Neural cell (in vitro differentiated cells): Measurements from ENCODE around the gene CHST13. TPM values are rescaled to one million over a fixed set of nuclear protein-coding genes. Genes with fewer than 3 reads are reported as not detected.

Experiments used
- H2AFZ ChIP-seq: fragments of 200-600, 300-800 bp; sonication (generic), shearing (Covaris generic); 2 replicates; pipeline ENCODE4 v1.6.0; 2014; ENCODE audit warnings: low read depth, mild to moderate bottlenecking, antibody characterized with exemption, low read length, moderate library complexity
- H3F3A ChIP-seq: fragments of 200-600 bp; shearing (Covaris generic); 2 replicates; pipeline ENCODE4 v1.6.1; 2016; ENCODE audit warnings: mild to moderate bottlenecking, moderate library complexity, mixed read lengths, antibody characterized with exemption, low read length; ENCODE audit not compliant: insufficient read depth, poor library complexity, severe bottlenecking
- H3K27ac ChIP-seq: fragments of 200-600, 300-800 bp; sonication (generic), shearing (Covaris generic); 2 replicates; pipeline ENCODE4 v1.5.1; 2014; ENCODE audit warnings: mild to moderate bottlenecking, low read length, moderate library complexity
- H3K27me3 ChIP-seq: fragments of 300-800, 200-600 bp; sonication (generic), shearing (Covaris generic); 2 replicates; pipeline ENCODE4 v1.6.0; 2014; ENCODE audit warnings: mild to moderate bottlenecking, low read depth, low read length, moderate library complexity; ENCODE audit not compliant: insufficient read depth
- H3K36me3 ChIP-seq: fragments of 300-800, 200-600 bp; sonication (generic), shearing (Covaris generic); 2 replicates; pipeline ENCODE4 v1.5.1; 2014; ENCODE audit warnings: mild to moderate bottlenecking, antibody characterized with exemption, low read length, moderate library complexity; ENCODE audit not compliant: insufficient read depth
- H3K4me2 ChIP-seq: fragments of 300-800, 200-600 bp; sonication (generic), shearing (Covaris generic); 2 replicates; pipeline ENCODE4 v1.6.0; 2014; ENCODE audit warnings: mild to moderate bottlenecking, low read length
- H3K4me3 ChIP-seq: fragments of 300-800, 200-600 bp; sonication (generic), shearing (Covaris generic); 2 replicates; pipeline ENCODE4 v1.5.1; 2014; ENCODE audit warnings: mild to moderate bottlenecking, low read length, moderate library complexity
- H3K79me2 ChIP-seq: fragments of 200-600 bp; shearing (Covaris generic); replicated peaks from 2 replicates; pipeline ENCODE4 v1.6.0; 2014; ENCODE audit warnings: mild to moderate bottlenecking, low read length, moderate library complexity; ENCODE audit not compliant: insufficient read depth
- H3K9ac ChIP-seq: fragments of 300-800, 200-600 bp; sonication (generic), shearing (Covaris generic); 2 replicates; pipeline ENCODE4 v1.6.1; 2016; ENCODE audit warnings: mild to moderate bottlenecking, low read length, mixed read lengths
- H3K9me2 ChIP-seq: fragments of 200-600 bp; shearing (Covaris generic); 2 replicates; pipeline ENCODE4 v1.6.1; 2016; ENCODE audit warnings: mild to moderate bottlenecking, low read length, mixed read lengths; ENCODE audit not compliant: insufficient read depth
- H3K9me3 ChIP-seq: fragments of 200-600, 300-800 bp; sonication (generic), shearing (Covaris generic); 2 replicates; pipeline ENCODE4 v1.6.1; 2016; ENCODE audit warnings: mild to moderate bottlenecking, mixed run types, low read length, moderate library complexity, mixed read lengths
- H4K20me1 ChIP-seq: fragments of 200-600 bp; shearing (Covaris generic); 2 replicates; pipeline ENCODE4 v1.6.1; 2016; ENCODE audit warnings: mild to moderate bottlenecking, mixed run types; ENCODE audit not compliant: insufficient read depth
- EP300 ChIP-seq: fragments of 450-650 bp; conservative IDR thresholded peaks from 2 replicates; pipeline ENCODE4 v1.6.1; 2014; ENCODE audit warnings: antibody characterized with exemption, mild to moderate bottlenecking, moderate library complexity; ENCODE audit not compliant: poor library complexity, severe bottlenecking
- EZH2 ChIP-seq: fragments of 200-600, 300-800 bp; shearing (Covaris generic), sonication (generic); IDR thresholded peaks from 2 replicates; pipeline ENCODE4 v1.6.1; 2014; ENCODE audit warnings: antibody characterized with exemption, low read length, borderline replicate concordance, mild to moderate bottlenecking; ENCODE audit not compliant: insufficient read depth, poor library complexity, severe bottlenecking
- MXI1 ChIP-seq: fragments of 450-650 bp; conservative IDR thresholded peaks from 2 replicates; pipeline ENCODE4 v1.6.1; 2014; ENCODE audit warnings: antibody characterized with exemption, mild to moderate bottlenecking; ENCODE audit not compliant: poor library complexity, severe bottlenecking
- POLR2AphosphoS5 ChIP-seq: IDR thresholded peaks from 2 replicates; pipeline ENCODE4 v1.6.1; 2012
- RAD21 ChIP-seq: fragments of 450-650 bp; conservative IDR thresholded peaks from 2 replicates; pipeline ENCODE4 v1.6.1; 2014; ENCODE audit warnings: antibody characterized with exemption, mild to moderate bottlenecking, moderate library complexity
- SMC3 ChIP-seq: fragments of 450-650 bp; conservative IDR thresholded peaks from 2 replicates; pipeline ENCODE4 v1.6.1; 2014; ENCODE audit warnings: antibody characterized with exemption, mild to moderate bottlenecking, moderate library complexity; ENCODE audit not compliant: poor library complexity
- TAF1 ChIP-seq: IDR thresholded peaks from 2 replicates; pipeline ENCODE4 v1.6.1; 2012; ENCODE audit warnings: low read depth
- polyA plus RNA-seq: library from polyadenylated mRNA; depleted of rRNA; stranded (reverse); fragments of >200 nt; gene quantifications from 2 replicates; pipeline ENCODE4 v1.2.3, GENCODE V29; 2014
- TF ChIP-seq, protein P1 (sequence below): fragments of 450-650 bp; IDR thresholded peaks from 2 replicates; pipeline ENCODE4 v1.5.1; 2014; ENCODE audit warnings: antibody characterized with exemption, mild to moderate bottlenecking, moderate library complexity; ENCODE audit not compliant: poor library complexity, severe bottlenecking
- TF ChIP-seq, protein P2 (sequence below): IDR thresholded peaks from 2 replicates; pipeline ENCODE4 v1.6.1; 2012; ENCODE audit warnings: borderline replicate concordance

Gene CHST13
- polyA plus RNA-seq, 1 donor from 2014 or later: not detected

DNA sequence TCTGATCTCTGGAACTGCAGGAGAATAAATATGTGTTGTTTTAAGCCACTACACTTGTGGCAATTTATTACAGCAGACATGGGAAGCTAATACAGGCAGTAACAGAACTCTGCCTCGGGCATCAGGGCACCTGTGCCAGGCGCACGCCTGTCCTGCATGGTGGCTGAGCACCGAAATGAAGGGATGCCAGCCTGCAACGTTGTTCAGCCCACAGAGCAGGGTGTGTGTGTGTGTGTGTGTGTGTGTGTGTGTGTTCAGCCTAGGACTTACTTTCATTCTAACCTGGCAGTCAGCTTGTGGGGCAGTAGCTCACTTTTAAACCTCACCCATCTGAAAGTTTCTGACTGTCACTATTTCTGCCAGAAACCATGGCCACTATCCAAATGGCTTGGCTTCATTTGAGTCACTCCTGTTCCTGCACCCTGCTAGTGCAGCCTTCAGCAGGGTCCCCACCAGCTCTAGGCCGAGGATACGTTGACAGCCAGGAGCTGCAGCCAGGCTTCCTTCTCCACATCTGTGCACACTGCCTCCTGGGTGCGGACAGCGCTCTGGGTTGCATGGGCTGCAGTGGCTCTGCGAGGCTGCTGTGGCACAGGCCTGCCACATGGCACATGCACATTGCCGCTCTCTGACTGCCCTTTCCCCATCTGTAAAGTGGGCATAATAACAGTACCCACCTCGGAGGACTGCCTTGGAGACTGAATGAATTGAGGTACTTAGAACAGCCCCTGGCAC, 10.9 kb upstream of the CHST13 start (continued):
- TF ChIP-seq, protein P1, sequence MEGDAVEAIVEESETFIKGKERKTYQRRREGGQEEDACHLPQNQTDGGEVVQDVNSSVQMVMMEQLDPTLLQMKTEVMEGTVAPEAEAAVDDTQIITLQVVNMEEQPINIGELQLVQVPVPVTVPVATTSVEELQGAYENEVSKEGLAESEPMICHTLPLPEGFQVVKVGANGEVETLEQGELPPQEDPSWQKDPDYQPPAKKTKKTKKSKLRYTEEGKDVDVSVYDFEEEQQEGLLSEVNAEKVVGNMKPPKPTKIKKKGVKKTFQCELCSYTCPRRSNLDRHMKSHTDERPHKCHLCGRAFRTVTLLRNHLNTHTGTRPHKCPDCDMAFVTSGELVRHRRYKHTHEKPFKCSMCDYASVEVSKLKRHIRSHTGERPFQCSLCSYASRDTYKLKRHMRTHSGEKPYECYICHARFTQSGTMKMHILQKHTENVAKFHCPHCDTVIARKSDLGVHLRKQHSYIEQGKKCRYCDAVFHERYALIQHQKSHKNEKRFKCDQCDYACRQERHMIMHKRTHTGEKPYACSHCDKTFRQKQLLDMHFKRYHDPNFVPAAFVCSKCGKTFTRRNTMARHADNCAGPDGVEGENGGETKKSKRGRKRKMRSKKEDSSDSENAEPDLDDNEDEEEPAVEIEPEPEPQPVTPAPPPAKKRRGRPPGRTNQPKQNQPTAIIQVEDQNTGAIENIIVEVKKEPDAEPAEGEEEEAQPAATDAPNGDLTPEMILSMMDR: no peak

DNA sequence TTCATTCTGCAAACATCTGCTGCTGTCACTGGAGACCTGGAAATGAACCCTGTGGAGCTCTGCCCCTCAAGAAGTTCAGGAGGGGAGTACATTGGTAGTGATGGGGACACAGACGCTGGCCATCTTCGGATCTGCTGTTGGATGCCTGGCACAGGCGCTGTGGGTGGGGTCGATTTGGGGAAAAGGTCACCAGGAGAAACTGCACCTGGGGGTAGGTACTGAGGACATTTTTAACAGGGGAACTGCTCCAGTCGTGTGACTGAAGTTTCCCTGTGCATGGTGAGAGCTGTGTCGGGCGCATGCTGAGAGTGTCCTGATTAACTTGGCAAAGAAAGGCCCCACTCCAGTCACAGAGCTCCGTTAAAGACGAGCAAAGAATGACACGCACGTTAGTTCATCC, 9.8 kb upstream of the CHST13 start:
- Histone ChIP-seq H4K20me1 (no peaks in the 10 kb centered on the region), H3K9ac (no peak overlapping the region), H2AFZ (no peak overlapping the region), H3K4me3 (no peak overlapping the region), H3K36me3 (no peaks in the 10 kb centered on the region), H3K79me2 (no peaks in the 10 kb centered on the region), H3K27me3 (no peaks in the 10 kb centered on the region), H3F3A (no peaks in the 10 kb centered on the region), H3K27ac (no peak overlapping the region), H3K9me2 (no peaks in the 10 kb centered on the region), H3K9me3 (no peaks in the 10 kb centered on the region), H3K4me2 (no peak overlapping the region)
- TF ChIP-seq, protein P1: no peak
- TF ChIP-seq SMC3 (no peak), EP300 (no peak), EZH2 (no peak), RAD21 (no peak), MXI1 (no peak), POLR2AphosphoS5 (no peak), TAF1 (no peak)
- TF ChIP-seq, protein P2, sequence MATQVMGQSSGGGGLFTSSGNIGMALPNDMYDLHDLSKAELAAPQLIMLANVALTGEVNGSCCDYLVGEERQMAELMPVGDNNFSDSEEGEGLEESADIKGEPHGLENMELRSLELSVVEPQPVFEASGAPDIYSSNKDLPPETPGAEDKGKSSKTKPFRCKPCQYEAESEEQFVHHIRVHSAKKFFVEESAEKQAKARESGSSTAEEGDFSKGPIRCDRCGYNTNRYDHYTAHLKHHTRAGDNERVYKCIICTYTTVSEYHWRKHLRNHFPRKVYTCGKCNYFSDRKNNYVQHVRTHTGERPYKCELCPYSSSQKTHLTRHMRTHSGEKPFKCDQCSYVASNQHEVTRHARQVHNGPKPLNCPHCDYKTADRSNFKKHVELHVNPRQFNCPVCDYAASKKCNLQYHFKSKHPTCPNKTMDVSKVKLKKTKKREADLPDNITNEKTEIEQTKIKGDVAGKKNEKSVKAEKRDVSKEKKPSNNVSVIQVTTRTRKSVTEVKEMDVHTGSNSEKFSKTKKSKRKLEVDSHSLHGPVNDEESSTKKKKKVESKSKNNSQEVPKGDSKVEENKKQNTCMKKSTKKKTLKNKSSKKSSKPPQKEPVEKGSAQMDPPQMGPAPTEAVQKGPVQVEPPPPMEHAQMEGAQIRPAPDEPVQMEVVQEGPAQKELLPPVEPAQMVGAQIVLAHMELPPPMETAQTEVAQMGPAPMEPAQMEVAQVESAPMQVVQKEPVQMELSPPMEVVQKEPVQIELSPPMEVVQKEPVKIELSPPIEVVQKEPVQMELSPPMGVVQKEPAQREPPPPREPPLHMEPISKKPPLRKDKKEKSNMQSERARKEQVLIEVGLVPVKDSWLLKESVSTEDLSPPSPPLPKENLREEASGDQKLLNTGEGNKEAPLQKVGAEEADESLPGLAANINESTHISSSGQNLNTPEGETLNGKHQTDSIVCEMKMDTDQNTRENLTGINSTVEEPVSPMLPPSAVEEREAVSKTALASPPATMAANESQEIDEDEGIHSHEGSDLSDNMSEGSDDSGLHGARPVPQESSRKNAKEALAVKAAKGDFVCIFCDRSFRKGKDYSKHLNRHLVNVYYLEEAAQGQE: no peak
